MM.1S (cell line): ENCODE measurements around the gene TTYH1.

ENCODE experiments used
- DNase-seq: peaks from one replicate; pipeline ENCODE4 v3.0.0-alpha.2; 2015
- H2AFZ ChIP-seq: fragments of 300-600 bp; sonication (generic); 2 replicates; pipeline ENCODE4 v1.6.0; 2016; ENCODE audit warnings: antibody characterized with exemption, low read length
- H3F3A ChIP-seq: fragments of 300-600 bp; sonication (generic); 2 replicates; pipeline ENCODE4 v1.6.1; 2016; ENCODE audit warnings: mild to moderate bottlenecking, antibody characterized with exemption, low read length, moderate library complexity, mixed read lengths; ENCODE audit not compliant: insufficient read depth
- H3K27ac ChIP-seq: fragments of 300-600 bp; sonication (generic); 2 replicates; pipeline ENCODE4 v1.5.1; 2016; ENCODE audit warnings: mild to moderate bottlenecking, low read length
- H3K27me3 ChIP-seq: fragments of 300-600 bp; sonication (generic); replicated peaks from 2 replicates; pipeline ENCODE4 v1.6.0; 2016; ENCODE audit warnings: low read length; ENCODE audit not compliant: insufficient read depth
- H3K36me3 ChIP-seq: fragments of 300-600 bp; sonication (generic); replicated peaks from 2 replicates; pipeline ENCODE4 v1.6.1; 2016; ENCODE audit warnings: mild to moderate bottlenecking, low read length, mixed read lengths; ENCODE audit not compliant: insufficient read depth
- H3K4me1 ChIP-seq: fragments of 300-600 bp; sonication (generic); 2 replicates; pipeline ENCODE4 v1.6.1; 2016; ENCODE audit warnings: low read length, mixed read lengths
- H3K4me2 ChIP-seq: fragments of 300-600 bp; sonication (generic); 2 replicates; pipeline ENCODE4 v1.6.0; 2016; ENCODE audit warnings: low read depth, low read length
- H3K4me3 ChIP-seq: fragments of 300-600 bp; sonication (generic); 2 replicates; pipeline ENCODE4 v1.5.1; 2016; ENCODE audit warnings: low read length, mixed read lengths
- H3K79me2 ChIP-seq: fragments of 300-600 bp; sonication (generic); 2 replicates; pipeline ENCODE4 v1.6.1; 2016; ENCODE audit warnings: mixed run types, low read length, mixed read lengths
- H3K9ac ChIP-seq: fragments of 300-600 bp; sonication (generic); 2 replicates; pipeline ENCODE4 v1.6.1; 2016; ENCODE audit warnings: low read length, mixed read lengths
- H3K9me2 ChIP-seq: fragments of 300-600 bp; sonication (generic); replicated peaks from 2 replicates; pipeline ENCODE4 v1.6.1; 2016; ENCODE audit warnings: mild to moderate bottlenecking, low read length, mixed read lengths; ENCODE audit not compliant: insufficient read depth
- H3K9me3 ChIP-seq: fragments of 300-600 bp; sonication (generic); replicated peaks from 2 replicates; pipeline ENCODE4 v1.6.1; 2016; ENCODE audit warnings: mild to moderate bottlenecking, low read length, mixed read lengths; ENCODE audit not compliant: insufficient read depth
- H4K20me1 ChIP-seq: fragments of 300-600 bp; sonication (generic); 2 replicates; pipeline ENCODE4 v1.6.1; 2016; ENCODE audit warnings: mild to moderate bottlenecking, low read length, moderate library complexity, mixed read lengths; ENCODE audit not compliant: insufficient read depth
- EZH2 ChIP-seq: fragments of 300-600 bp; sonication (generic); optimal IDR thresholded peaks from 2 replicates; pipeline ENCODE3; 2017; ENCODE audit warnings: low read depth, mild to moderate bottlenecking, antibody characterized with exemption, low read length, mixed read lengths
- EZH2phosphoT487 ChIP-seq: fragments of 300-600 bp; sonication (generic); IDR thresholded peaks from 2 replicates; pipeline ENCODE4 v1.6.1; 2018; ENCODE audit warnings: antibody characterized with exemption, low read length
- TF ChIP-seq, protein P1 (sequence below): fragments of 300-600 bp; sonication (generic); IDR thresholded peaks from 2 replicates; pipeline ENCODE4 v1.5.1; 2016; ENCODE audit warnings: antibody characterized with exemption, low read length, mixed read lengths

The TTYH1 gene

DNA sequence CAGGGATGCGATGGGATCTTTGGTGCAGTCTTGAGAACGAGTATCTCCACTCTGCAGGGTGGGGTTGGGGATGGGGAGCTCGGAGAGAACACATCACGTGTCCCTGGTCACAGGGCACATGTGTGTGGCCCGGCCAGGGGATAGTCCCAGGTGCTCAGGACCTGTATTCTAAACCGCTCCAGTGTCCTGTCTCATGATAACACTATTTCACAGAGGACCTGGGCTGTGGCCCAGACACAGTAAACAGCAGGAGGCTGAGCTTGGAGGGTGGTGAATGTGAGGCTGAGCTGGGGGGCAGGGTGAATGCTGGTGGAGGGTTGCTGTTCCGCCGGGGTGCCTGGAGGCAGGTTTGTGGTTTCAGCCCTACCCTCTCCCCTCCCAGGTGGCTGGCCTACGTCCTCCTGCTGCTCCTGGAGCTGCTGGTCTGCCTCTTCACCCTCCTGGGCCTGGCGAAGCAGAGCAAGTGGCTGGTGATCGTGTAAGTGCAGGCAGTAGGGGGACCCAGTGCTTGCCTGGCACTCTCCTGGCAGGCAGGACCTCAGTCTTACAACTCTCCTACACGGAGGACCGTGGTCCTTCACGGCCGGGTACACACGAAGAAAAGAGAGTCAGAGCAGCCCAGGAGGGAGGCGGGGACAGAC is 11.1 kb downstream of the TTYH1 start:
- Histone ChIP-seq H3K9me3 (no peaks in the 10 kb centered on the region), H3K27me3 (peaks cover 80% of the 10 kb centered on the region), H4K20me1 (no peaks in the 10 kb centered on the region), H3K79me2 (no peaks in the 10 kb centered on the region), H3F3A (no peaks in the 10 kb centered on the region), H3K36me3 (no peaks in the 10 kb centered on the region), H3K4me3 (no peak overlapping the region), H3K9ac (no peak overlapping the region), H3K4me2 (no peak overlapping the region), H3K4me1 (no peaks in the 10 kb centered on the region), H3K27ac (no peak overlapping the region), H3K9me2 (no peaks in the 10 kb centered on the region), H2AFZ (no peak overlapping the region)
- no peak for DNase-seq
- TF ChIP-seq EZH2phosphoT487 (no peak), EZH2 (no peak)
- TF ChIP-seq, protein P1, sequence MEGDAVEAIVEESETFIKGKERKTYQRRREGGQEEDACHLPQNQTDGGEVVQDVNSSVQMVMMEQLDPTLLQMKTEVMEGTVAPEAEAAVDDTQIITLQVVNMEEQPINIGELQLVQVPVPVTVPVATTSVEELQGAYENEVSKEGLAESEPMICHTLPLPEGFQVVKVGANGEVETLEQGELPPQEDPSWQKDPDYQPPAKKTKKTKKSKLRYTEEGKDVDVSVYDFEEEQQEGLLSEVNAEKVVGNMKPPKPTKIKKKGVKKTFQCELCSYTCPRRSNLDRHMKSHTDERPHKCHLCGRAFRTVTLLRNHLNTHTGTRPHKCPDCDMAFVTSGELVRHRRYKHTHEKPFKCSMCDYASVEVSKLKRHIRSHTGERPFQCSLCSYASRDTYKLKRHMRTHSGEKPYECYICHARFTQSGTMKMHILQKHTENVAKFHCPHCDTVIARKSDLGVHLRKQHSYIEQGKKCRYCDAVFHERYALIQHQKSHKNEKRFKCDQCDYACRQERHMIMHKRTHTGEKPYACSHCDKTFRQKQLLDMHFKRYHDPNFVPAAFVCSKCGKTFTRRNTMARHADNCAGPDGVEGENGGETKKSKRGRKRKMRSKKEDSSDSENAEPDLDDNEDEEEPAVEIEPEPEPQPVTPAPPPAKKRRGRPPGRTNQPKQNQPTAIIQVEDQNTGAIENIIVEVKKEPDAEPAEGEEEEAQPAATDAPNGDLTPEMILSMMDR: no peak

DNA sequence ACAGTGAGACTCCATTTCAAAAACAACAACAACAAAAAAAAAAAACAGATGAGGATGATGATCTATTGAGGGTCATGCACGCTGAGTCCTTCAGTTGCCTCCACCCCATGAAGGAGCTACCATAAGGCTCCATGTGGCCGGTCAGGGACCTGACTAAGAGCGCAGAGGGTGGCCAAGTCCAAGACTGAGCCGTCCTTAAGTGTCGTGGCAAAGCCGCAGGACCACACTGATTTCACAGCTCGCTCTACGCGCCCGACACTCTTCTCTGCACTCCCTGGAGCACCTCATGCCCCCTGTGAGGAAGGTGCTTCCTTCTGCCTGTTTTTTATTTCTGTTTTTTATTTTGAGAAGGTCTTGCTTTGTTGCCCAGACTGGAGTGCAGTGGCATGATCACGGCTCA is 12.3 kb downstream of the TTYH1 start:
- Histone ChIP-seq H2AFZ (no peak overlapping the region), H3K9me2 (no peaks in the 10 kb centered on the region), H4K20me1 (no peaks in the 10 kb centered on the region), H3K4me3 (no peak overlapping the region), H3K79me2 (no peaks in the 10 kb centered on the region), H3K9me3 (no peaks in the 10 kb centered on the region), H3K4me2 (no peak overlapping the region), H3K36me3 (no peaks in the 10 kb centered on the region), H3K9ac (no peak overlapping the region), H3F3A (no peaks in the 10 kb centered on the region), H3K27ac (no peak overlapping the region), H3K4me1 (no peaks in the 10 kb centered on the region), H3K27me3 (peaks cover 72% of the 10 kb centered on the region)
- no peak for TF ChIP-seq EZH2
- no peak for DNase-seq

DNA sequence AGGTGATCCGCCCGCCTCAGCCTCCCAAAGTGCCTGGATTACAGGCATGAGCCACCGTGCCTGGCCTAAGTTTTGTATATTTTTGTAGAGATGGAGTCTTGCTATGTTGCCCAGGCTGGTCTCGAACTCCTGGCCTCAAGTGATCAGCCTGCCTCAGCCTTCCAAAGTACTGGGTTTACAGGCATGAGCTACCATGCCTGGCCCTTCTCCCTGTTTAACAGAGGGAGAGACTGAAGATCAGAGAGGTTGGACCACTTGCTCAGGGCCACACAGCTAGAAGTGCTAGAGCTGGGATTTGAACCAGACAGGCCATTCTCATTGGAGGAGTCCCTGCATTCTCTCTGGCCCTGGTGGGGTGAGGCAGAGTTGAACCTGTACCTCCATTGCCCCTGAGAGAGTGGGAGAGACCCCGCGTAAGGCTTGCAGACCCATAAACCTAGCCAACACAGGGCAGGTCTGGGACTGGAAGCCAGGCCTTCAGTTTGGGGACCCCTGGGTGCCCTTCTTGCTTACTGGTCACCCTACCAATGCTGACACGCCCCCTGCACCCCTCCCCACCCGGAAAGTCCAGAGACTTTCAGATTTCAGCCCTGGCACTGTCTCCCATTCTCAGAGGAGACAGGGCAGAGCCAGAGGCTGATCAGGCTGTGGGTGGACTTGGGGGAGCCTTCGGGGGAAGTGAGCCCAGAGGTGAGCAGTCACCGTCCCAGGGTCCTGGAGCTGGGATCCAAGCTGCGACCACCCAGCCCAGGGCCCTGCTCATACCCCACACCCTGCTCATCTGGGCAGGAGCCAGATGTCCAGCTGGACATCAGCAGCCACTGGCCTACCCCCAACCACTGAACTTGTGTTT is 13.3 kb downstream of the TTYH1 start:
- Histone ChIP-seq H3K4me3 (no peak overlapping the region), H3K4me2 (no peak overlapping the region), H3K27ac (no peak overlapping the region), H3K4me1 (no peaks in the 10 kb centered on the region), H3K36me3 (no peaks in the 10 kb centered on the region), H2AFZ (no peak overlapping the region), H3K9me2 (no peaks in the 10 kb centered on the region), H3K9me3 (no peaks in the 10 kb centered on the region), H3F3A (no peaks in the 10 kb centered on the region), H3K27me3 (peaks cover 64% of the 10 kb centered on the region), H4K20me1 (no peaks in the 10 kb centered on the region), H3K79me2 (no peaks in the 10 kb centered on the region), H3K9ac (no peak overlapping the region)
- no peak for TF ChIP-seq EZH2
- TF ChIP-seq EZH2phosphoT487: no peak
- TF ChIP-seq, protein P1: no peak
- DNase-seq: no peak

DNA sequence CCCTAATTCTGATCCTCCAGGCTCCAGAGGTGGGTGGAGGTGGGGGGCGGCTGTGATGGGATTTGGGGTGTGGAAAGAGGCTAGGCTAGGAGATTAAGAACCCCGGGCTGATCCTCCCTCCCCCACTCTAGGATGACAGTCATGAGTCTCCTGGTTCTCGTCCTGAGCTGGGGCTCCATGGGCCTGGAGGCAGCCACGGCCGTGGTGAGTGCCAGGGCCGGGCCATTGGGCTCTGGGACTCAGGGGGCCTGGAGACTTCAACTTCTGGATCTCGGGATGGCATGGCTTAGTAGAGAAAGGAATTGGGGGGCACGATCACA is 13.9 kb downstream of the TTYH1 start:
- H3K9ac ChIP-seq: no peak overlapping the region
- H3K4me3 ChIP-seq: no peak overlapping the region
- no peaks in the 10 kb centered on the region for H3K79me2 ChIP-seq
- peaks cover 59% of the 10 kb centered on the region for H3K27me3 ChIP-seq
- DNase-seq: no peak
- H3K4me1 ChIP-seq: no peaks in the 10 kb centered on the region
- H3K9me2 ChIP-seq: no peaks in the 10 kb centered on the region
- no peak overlapping the region for H2AFZ ChIP-seq
- no peak overlapping the region for H3K4me2 ChIP-seq
- no peaks in the 10 kb centered on the region for H3K36me3 ChIP-seq
- H4K20me1 ChIP-seq: no peaks in the 10 kb centered on the region
- no peaks in the 10 kb centered on the region for H3K9me3 ChIP-seq
- no peak for TF ChIP-seq EZH2phosphoT487
- TF ChIP-seq EZH2: no peak
- TF ChIP-seq, protein P1: no peak
- H3F3A ChIP-seq: no peaks in the 10 kb centered on the region
- H3K27ac ChIP-seq: no peak overlapping the region
